NCI-H146 (cell line): Measurements from ENCODE around the gene TMEFF1.
A peak's percentile ranks its signal among the peaks of the same experiment; 100 is the strongest.
"Not testable (repeated sequence)": the region's sequence is repeated elsewhere in the genome, so short reads cannot be mapped to it uniquely, and the experiment has no call there.

Experiments
- DNase-seq: peaks from one replicate; lab custom pipeline; 2025; lab: John Stamatoyannopoulos, UW

TMEFF1 gene, protein sequence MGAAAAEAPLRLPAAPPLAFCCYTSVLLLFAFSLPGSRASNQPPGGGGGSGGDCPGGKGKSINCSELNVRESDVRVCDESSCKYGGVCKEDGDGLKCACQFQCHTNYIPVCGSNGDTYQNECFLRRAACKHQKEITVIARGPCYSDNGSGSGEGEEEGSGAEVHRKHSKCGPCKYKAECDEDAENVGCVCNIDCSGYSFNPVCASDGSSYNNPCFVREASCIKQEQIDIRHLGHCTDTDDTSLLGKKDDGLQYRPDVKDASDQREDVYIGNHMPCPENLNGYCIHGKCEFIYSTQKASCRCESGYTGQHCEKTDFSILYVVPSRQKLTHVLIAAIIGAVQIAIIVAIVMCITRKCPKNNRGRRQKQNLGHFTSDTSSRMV

GRCh38 chr9:100472788-100473275 is at the start of gene TMEFF1:
TSS of gene TMEFF1 (plus strand) at chr9:100473149. CDS start at chr9:100473545, 396 bp downstream.
- peak; percentile 70 for DNase-seq

GRCh38 chr9:100425758-100426157 is 47.2 kb upstream of the TMEFF1 start:
- no peak for DNase-seq

DNA sequence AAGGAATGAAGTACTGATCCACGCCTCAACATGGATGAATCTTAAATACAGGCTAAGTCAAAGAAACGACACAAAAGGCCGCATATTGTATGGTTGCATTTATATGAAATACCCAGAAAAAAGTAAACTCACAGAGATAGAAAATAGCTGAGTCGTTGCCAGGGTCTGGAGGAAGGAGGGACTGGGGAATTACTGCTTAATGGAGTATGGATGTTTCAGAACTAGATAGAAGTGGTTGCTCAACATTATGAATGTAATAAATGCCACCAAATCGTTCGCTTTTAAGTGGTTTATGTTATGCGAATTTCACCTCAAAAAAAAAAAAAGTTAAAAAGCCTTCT is 46.8 kb upstream of the TMEFF1 start:
- no peak for DNase-seq

- peak; percentile 55 for DNase-seq
These were observed 46.2 kb upstream of the TMEFF1 start, which contains the start of gene MSANTD3 for GRCh38 chr9:100426530-100427365. TSS of gene MSANTD3 (plus strand) at chr9:100427143. CDS start at chr9:100441939, 14,796 bp downstream.

DNA sequence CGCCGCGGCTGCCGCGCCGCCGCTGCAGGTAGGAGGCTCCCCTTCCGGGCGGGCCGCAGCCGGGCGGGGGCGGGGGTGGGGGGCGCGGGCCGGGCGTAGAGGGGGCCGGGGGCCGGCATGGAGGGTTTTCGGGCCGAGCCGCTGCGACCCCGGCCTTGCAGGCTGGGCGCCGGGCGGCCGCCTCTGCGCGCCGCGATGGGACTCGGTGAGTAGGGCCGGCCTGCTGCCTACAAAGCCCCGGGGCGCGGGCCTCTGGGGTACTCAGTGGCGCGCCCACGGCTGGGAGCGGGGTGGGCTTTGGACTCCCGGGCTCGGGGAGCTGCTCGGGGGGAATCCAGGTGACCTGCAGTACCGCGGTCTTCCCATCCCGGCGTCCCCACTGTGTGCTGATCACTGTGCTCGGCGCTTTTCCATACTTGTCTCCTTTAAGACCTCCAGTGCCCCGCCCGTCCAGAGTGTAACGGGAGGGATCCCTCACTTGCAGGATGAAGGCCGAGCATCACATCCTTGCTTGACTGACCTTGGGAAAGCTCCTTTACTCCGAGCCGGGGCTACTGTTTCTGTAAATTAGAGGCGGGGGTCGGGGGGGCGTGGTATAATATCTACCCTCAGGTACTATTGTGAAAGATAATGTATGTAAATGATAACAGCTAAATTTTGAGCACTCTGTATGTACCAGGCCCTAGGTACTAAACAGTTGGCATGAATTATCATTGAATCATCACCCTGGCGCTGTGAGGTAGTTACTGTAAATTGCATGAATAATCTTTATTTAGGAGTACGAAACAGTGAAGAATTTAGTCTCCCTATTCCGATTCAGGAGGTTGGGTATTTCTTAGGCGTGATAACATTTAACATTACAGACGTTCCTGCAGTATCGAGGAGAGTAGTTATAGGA is 45.3 kb upstream of the TMEFF1 start:
- peak; percentile 66 for DNase-seq

DNA sequence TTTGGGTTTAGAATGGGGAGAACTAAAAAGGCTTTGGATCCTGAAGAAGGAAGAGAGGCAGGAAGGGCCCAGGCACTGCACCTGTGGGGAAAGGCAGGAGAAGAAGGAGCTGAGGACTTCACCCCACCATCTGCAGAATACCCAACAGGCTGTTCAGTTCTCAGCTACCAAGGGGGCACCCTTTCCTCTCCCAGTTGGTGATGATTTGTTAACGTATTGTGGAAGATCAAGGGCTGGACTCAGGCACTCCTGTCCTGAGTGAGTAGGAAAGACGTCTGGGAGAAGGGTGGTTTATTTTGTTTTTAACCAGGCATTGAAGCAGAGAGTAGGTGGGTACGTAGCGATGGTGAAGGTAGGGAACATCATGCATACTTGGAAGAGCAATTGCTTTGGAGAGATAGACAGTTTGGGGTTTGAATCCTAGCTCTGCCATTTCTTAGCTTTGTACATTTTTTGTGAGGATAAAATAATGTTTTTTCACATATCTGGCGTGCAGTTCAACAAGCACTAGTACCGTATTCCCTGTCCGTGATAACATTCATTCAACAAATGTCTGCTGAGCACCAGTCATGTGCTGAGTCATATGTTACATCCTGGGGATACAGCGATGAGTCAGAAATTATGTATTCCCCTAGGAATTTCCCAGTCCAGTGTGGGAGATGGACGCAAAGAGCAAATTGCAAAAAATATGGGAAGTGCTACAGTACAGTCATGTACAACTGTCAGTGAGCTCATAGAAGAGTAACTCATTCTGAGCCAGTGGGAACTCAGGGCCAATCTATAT is 43.9 kb upstream of the TMEFF1 start:
- DNase-seq = no peak

DNA sequence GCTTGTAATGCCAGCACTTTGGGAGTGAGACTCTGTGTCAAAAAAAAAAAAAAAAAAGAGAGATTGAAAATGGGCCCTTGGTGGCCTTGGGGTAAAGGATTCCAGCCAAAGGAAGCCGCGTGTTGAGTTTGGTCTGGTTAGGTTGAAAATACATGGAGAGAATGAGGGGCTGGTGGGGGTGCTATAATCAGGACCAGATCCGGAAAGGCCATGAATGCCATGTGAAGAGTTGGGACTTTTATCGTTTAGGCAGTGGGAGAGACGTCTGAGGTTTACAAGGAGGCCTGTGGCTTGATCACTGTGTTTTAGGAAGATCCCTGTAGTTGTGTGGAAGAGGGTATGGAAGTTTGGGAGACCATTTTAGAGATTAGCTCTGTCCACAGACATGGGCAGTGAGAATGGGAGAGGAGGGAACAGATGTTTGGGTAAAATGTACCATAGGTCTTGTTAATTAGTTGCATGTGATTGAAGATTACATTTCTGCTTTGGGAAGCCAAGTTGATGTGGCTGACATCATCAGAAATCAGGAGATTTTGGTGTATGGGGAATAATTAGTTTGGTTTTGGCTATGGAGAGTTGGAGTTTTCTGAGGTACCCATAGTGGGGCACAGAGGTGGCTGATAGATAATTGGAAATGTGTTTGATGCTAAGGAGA is 42.5 kb upstream of the TMEFF1 start:
- no peak for DNase-seq

DNA sequence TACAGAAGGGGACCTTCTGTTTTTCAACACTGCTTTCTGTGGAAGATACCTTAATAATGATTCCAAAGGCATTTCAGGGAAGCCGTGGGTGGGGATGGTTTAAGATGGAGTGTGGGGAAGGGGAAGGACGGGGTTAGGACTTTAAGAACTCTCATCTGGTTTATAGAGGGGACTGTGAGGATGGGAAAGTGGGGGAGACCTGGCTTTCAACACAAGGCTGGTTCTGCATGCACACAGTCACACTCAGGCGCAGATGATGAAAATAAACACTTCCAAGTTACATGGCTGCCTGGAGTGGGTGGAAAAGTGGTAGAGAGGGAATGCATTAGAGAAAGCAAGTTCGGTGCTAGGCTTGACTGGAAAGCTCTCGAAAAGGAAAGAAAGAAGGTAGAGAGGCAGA is 41.1 kb upstream of the TMEFF1 start:
- DNase-seq = no peak

DNA sequence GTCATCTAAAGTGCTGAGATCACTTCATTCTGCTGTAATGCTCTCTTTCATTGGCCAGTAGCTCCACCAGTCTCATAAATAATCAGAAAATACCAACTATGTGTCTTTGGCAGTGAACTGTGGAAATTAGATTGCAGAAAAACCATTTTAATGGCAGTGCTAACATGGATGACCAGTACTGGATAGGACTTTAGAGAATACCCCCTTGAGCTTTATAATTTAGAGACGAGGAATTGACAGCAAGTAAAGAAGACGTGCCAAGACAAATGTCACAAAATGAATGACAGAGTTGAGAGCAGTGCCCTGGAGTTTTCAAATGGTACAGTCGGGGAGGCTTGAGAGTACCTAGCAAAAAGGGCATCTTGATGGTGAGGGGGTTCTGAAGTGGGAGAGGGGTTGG is 40.2 kb upstream of the TMEFF1 start:
- DNase-seq = no peak

- no peak for DNase-seq
These were observed 36.4 kb upstream of the TMEFF1 start for GRCh38 chr9:100436571-100436970.

DNA sequence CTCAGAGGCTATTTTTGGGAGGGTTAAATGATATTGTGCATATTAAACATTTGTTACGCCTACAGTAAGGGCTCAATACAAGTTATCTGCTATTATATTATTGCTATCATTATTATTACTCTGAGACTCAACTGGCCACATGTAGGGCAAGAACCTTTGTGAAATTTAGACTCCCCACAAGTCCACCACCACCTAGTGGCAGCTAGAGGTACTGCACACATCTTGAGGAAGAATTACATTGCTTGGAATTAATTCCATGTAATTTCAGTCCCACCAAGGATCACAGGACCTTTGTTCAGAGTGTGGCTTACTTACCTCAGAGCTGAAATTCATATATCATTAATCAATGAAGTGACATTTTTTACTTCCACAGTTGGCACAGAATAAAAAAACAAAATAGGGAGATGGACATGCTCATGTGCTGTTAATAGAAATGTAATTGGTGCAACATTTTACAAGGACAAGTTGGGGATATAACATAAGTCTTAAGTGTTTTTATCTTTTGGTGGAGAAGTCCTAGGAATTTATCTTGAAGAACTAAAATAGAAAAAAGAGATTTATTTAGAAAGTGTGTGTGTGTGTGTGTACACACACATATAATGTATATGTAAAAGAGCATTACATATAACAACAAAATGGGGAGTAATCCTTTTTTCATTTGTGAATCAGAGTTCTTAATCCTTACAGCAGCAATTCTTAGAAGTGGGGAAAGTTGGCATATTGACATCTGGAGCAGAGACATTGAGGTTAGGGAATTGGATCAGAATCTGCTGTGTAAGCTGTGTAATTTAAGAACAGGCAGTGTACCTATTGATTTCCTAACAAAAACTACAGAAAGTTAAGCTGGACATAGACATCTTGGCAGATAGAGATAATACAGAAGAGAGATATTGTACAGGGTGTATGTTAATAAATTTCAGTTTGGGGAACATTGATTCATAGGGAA is 34.8 kb upstream of the TMEFF1 start:
- peak; percentile 58 for DNase-seq

DNA sequence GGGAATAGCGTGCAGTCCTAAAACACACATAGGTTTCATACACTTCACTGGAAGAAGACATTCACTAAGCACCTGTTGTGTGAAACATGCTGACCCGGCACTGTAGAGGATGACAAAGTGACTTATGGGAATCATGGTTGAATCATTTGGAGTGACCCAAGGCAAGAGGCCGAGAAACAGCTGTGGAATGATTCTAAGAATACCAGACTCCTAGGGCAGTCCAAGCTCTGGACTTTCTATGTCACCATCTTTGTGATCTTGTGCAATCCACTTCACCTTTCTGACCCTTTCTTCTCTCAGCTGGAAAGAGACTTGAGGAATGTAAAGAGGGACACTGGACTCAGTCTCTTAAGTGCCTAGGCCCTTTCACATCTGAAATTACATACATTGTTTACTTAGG is 32.9 kb upstream of the TMEFF1 start:
- DNase-seq = no peak

- DNase-seq = not testable (repeated sequence)
These were observed 32.5 kb upstream of the TMEFF1 start for GRCh38 chr9:100440487-100440886.

GRCh38 chr9:100441911-100442361 is 31.0 kb upstream of the TMEFF1 start:
- DNase-seq = no peak

- no peak for DNase-seq
These were observed 28.9 kb upstream of the TMEFF1 start for GRCh38 chr9:100443781-100444768.

DNA sequence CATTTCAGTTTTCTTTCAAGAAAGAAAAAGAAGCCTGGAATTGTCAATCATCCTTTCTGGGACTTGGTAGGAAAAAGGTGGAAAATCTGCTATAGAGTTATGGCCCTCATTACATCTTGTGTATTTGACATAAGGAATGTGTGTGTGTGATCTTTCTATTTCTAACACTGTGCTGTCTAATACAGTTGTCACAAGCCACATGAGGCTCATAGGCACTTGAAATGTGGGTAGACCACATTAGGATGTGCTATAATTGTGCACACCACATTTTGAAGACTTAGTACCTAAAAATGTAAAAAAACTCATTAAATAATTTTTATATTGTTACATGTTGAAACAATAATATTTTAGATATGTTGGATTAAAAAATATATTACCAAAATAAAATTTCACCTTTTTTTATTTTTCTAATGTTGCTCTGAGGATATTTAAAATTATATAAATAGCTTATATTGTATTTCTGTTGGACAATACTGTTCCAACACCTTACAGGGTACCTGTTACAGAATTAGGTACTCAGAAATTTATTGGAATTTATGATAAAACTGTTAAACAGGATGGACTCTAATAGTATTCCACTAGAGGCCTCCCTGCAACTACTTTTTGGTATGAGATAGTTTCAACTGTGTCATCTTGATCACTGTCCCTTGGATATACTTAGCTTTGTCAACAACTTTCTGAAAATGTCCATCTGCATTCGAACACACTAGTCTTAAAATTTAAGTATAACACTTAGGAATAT is 27.6 kb upstream of the TMEFF1 start:
- DNase-seq = no peak

GRCh38 chr9:100445903-100446549 is 26.9 kb upstream of the TMEFF1 start:
- DNase-seq = no peak
